ENCODE measurements around the gene TAF6L. TPM values are rescaled to one million over a fixed set of nuclear protein-coding genes. Genes with fewer than 3 reads are reported as not detected.
A peak's percentile ranks its signal among the peaks of the same experiment; 100 is the strongest.

Gene TAF6L
- total and polyA plus RNA-seq, 9 of the 15 experiments (the other 6 are each of a cell fraction or from before 2014, with no cell fraction given) = 0.04 to 45.5 (median 20.8) TPM

DNA sequence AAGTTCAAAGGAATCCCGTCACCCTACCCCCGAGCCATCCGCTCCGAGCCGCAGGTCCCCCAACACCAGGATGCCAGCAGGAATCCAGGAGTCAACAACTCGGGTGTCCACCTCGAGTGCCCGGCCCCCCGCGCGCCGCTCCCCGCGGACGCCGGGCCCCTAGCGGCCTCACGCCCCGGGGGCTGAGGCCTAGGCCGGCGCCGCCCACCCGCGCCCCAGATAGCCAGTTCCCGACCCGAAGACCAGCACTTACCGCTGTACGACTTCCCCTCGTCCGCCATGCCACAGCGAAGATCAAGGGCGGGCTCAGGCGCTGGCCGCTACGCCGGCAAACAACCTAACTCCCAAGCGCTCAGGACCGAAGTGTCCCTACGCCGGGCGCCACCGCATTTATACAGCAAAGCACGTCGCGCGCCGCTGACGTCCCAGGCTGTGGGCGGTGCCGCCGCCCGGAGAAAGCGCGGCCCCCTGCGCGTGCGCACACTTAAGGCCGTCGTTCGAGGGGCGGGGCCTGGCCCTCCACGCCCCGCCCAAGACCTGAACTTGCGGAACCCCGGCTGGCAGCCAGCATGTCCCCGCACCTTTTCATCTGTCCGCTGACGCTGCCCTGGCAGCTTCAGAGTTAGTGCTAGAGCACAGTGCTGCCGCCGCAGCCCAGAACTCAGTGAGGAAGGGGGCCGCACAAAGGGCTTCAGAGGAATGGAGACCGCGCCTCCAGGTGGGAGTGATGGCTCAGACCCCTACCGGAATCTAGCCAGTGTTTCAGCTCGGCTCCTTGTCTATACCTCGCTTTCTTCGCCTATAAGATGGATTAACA lies 34.1 kb downstream of the TAF6L start, which contains the start of gene NXF1 (continued):
- TF ChIP-seq, protein P1, sequence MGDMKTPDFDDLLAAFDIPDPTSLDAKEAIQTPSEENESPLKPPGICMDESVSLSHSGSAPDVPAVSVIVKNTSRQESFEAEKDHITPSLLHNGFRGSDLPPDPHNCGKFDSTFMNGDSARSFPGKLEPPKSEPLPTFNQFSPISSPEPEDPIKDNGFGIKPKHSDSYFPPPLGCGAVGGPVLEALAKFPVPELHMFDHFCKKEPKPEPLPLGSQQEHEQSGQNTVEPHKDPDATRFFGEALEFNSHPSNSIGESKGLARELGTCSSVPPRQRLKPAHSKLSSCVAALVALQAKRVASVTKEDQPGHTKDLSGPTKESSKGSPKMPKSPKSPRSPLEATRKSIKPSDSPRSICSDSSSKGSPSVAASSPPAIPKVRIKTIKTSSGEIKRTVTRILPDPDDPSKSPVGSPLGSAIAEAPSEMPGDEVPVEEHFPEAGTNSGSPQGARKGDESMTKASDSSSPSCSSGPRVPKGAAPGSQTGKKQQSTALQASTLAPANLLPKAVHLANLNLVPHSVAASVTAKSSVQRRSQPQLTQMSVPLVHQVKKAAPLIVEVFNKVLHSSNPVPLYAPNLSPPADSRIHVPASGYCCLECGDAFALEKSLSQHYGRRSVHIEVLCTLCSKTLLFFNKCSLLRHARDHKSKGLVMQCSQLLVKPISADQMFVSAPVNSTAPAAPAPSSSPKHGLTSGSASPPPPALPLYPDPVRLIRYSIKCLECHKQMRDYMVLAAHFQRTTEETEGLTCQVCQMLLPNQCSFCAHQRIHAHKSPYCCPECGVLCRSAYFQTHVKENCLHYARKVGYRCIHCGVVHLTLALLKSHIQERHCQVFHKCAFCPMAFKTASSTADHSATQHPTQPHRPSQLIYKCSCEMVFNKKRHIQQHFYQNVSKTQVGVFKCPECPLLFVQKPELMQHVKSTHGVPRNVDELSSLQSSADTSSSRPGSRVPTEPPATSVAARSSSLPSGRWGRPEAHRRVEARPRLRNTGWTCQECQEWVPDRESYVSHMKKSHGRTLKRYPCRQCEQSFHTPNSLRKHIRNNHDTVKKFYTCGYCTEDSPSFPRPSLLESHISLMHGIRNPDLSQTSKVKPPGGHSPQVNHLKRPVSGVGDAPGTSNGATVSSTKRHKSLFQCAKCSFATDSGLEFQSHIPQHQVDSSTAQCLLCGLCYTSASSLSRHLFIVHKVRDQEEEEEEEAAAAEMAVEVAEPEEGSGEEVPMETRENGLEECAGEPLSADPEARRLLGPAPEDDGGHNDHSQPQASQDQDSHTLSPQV (IDR thresholded peaks at IDR 0.05) = no peak
- TF ChIP-seq HNRNPUL1 (IDR thresholded peaks at IDR 0.05; ENCODE audit: low read length) = no peak
- TF ChIP-seq CEBPZ (IDR thresholded peaks at IDR 0.05; ENCODE audit: borderline replicate concordance, low read depth, low read length) = no peak
- TF ChIP-seq ZNF696 (CRISPR knock-in tag; conservative IDR thresholded peaks at IDR 0.05) = no peak
- TF ChIP-seq TRIM24 (IDR thresholded peaks at IDR 0.05) = no peak
- no peak for TF ChIP-seq JUNB (CRISPR knock-in tag; conservative IDR thresholded peaks at IDR 0.05)
- TF ChIP-seq THRB (CRISPR knock-in tag; conservative IDR thresholded peaks at IDR 0.05) = 0 out of 2 replicates have a peak, but pooled peaks have one; percentile 63
- no peak for TF ChIP-seq ZNF165 (CRISPR knock-in tag; IDR thresholded peaks at IDR 0.05; ENCODE audit: borderline replicate concordance)
- TF ChIP-seq E2F8 (IDR thresholded peaks at IDR 0.05; ENCODE audit: low read depth, partially characterized antibody) = peak; percentile 73
- TF ChIP-seq, protein P2, sequence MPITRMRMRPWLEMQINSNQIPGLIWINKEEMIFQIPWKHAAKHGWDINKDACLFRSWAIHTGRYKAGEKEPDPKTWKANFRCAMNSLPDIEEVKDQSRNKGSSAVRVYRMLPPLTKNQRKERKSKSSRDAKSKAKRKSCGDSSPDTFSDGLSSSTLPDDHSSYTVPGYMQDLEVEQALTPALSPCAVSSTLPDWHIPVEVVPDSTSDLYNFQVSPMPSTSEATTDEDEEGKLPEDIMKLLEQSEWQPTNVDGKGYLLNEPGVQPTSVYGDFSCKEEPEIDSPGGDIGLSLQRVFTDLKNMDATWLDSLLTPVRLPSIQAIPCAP (CRISPR knock-in tag; IDR thresholded peaks at IDR 0.05; ENCODE audit: borderline replicate concordance) = no peak
- peak; percentile 56 for TF ChIP-seq U2AF1 (optimal IDR thresholded peaks at IDR 0.05; ENCODE audit: low read depth, low read length)
- peak; percentile 15; the same call in 1 of the 2 replicates for TF ChIP-seq FOXP1 (CRISPR knock-in tag; IDR thresholded peaks at IDR 0.05)
